H1 (cell line): ENCODE data around the gene GPR26.

Experiments
- CHD1 ChIP-seq: IDR thresholded peaks from 2 replicates; pipeline ENCODE4 v1.6.1; 2012; ENCODE audit warnings: low read depth, low read length, improper control_type of control experiment
- CTCF ChIP-seq, 3 experiments: IDR thresholded peaks; 1 replicate in 2 of 3; 2 replicates in 1 of 3; pipeline versions ENCODE4 v1.5.1 to v1.6.1; 2011; ENCODE audit warnings: low read length in 3 of 3, mild to moderate bottlenecking in 3 of 3, inconsistent platforms in 2 of 3, low read depth in 1 of 3, moderate library complexity in 1 of 3; ENCODE audit not compliant: insufficient read depth in 1 of 3; ENCODE audit errors: control extremely low read depth in 1 of 3
- GTF2F1 ChIP-seq: IDR thresholded peaks from 2 replicates; pipeline ENCODE4 v1.6.1; 2012; ENCODE audit warnings: low read depth, low read length, improper control_type of control experiment, borderline replicate concordance
- HDAC2 ChIP-seq, 2 experiments: fragments of 300-600 bp in 1 of 2; sonication (generic) in 1 of 2; IDR thresholded peaks; 2 replicates each; pipeline ENCODE4 v1.6.1; 2011 to 2012; ENCODE audit warnings: low read depth in 2 of 2, low read length in 2 of 2, mild to moderate bottlenecking in 2 of 2, moderate library complexity in 2 of 2, borderline replicate concordance in 1 of 2, inconsistent platforms in 1 of 2
- POLR2A ChIP-seq, 2 experiments: IDR thresholded peaks; 1 replicate in 1 of 2; 2 replicates in 1 of 2; pipeline ENCODE4 v1.6.1; 2011; ENCODE audit warnings: low read depth in 2 of 2, low read length in 2 of 2, mild to moderate bottlenecking in 2 of 2; ENCODE audit errors: control extremely low read depth in 1 of 2
- POLR2AphosphoS5 ChIP-seq: IDR thresholded peaks from 2 replicates; pipeline ENCODE4 v1.6.1; 2011; ENCODE audit warnings: low read depth, low read length
- RNF2 ChIP-seq: fragments of 200-900, 300-1000 bp; sonication (generic); IDR thresholded peaks from 2 replicates; pipeline ENCODE4 v1.7.1; 2016; ENCODE audit warnings: borderline replicate concordance, low read depth, mild to moderate bottlenecking, antibody characterized with exemption, low read length; ENCODE audit not compliant: poor library complexity, severe bottlenecking; ENCODE audit errors: missing control alignments
- SP1 ChIP-seq: IDR thresholded peaks from 2 replicates; pipeline ENCODE4 v1.6.1; 2011; ENCODE audit warnings: low read depth, low read length
- USF2 ChIP-seq: IDR thresholded peaks from 2 replicates; pipeline ENCODE4 v1.6.1; 2011; ENCODE audit warnings: low read length, improper control_type of control experiment
- YY1 ChIP-seq: IDR thresholded peaks from 2 replicates; pipeline ENCODE4 v1.6.1; 2011; ENCODE audit warnings: low read depth, mild to moderate bottlenecking, low read length

GRCh38 chr10:123729523-123729922, 63.4 kb downstream of the GPR26 start:
- no peak for TF ChIP-seq CTCF (IDR thresholded peaks at IDR 0.05; ENCODE audit: control extremely low read depth in 1 of 3, insufficient read depth in 1 of 3, low read depth in 1 of 3, low read length in 3 of 3)
- no peak for TF ChIP-seq CHD1
- TF ChIP-seq POLR2AphosphoS5 = no peak
- no peak for TF ChIP-seq RNF2
- no peak for TF ChIP-seq SP1
- no peak for TF ChIP-seq USF2
- TF ChIP-seq YY1 = no peak
- no peak for TF ChIP-seq GTF2F1
- no peak for TF ChIP-seq HDAC2 (IDR thresholded peaks at IDR 0.05; ENCODE audit: borderline replicate concordance in 1 of 2, low read depth in 2 of 2, low read length in 2 of 2)
- no peak for TF ChIP-seq POLR2A (IDR thresholded peaks at IDR 0.05; ENCODE audit: control extremely low read depth in 1 of 2, low read depth in 2 of 2, low read length in 2 of 2)
